Gastrocnemius medialis (tissue), 4 donors: ENCODE measurements around the gene OTUD7B. TPM values are rescaled to one million over a fixed set of nuclear protein-coding genes. Genes with fewer than 3 reads are reported as not detected.
"Not testable (repeated sequence)": the region's sequence is repeated elsewhere in the genome, so short reads cannot be mapped to it uniquely, and the experiment has no call there.

Source experiments
- ATAC-seq, 2 donors: fragments of 150-250 bp; one replicate each; pipeline ENCODE4 v1.9.1; 2016
- DNase-seq, 2 donors: peaks; one replicate each; pipeline ENCODE4 v3.0.0-alpha.2; 2019
- H3K27ac ChIP-seq, 4 donors: fragments of 200-600 bp; sonication (generic); 1 replicate in 1 of 4; 2 replicates in 3 of 4; pipeline ENCODE4 v1.5.1; 2016 to 2018; ENCODE audit warnings: mild to moderate bottlenecking in 2 of 4, moderate library complexity in 1 of 4
- H3K27me3 ChIP-seq, 3 donors: fragments of 200-600 bp; sonication (generic) in 2 of 3; 1 replicate in 1 of 3; 2 replicates in 2 of 3; pipeline versions ENCODE4 v1.5.1 to v1.6.0; 2016 to 2019; ENCODE audit warnings: mild to moderate bottlenecking in 1 of 3, moderate library complexity in 1 of 3
- H3K36me3 ChIP-seq, 2 donors: fragments of 200-600 bp; sonication (generic) in 1 of 2; one replicate each; pipeline ENCODE4 v1.5.1; 2017 to 2018
- H3K4me1 ChIP-seq, 2 donors: fragments of 200-600 bp; sonication (generic) in 1 of 2; one replicate each; pipeline ENCODE4 v1.5.1; 2016 to 2017; ENCODE audit warnings: mild to moderate bottlenecking in 2 of 2
- H3K4me3 ChIP-seq, 4 donors: fragments of 200-600 bp; sonication (generic) in 3 of 4; 1 replicate in 1 of 4; 2 replicates in 3 of 4; pipeline ENCODE4 v1.5.1; 2016 to 2019; ENCODE audit warnings: mild to moderate bottlenecking in 2 of 4
- H3K9me3 ChIP-seq, 3 donors: fragments of 200-600 bp; sonication (generic) in 2 of 3; 1 replicate in 1 of 3; 2 replicates in 2 of 3; pipeline ENCODE4 v1.5.1; 2016 to 2019
- CTCF ChIP-seq, 5 experiments: fragments of 450-650 bp in 3 of 5; fragments of 200-600 bp in 2 of 5; sonication (generic) in 2 of 5; IDR thresholded peaks in 4 of 5; conservative IDR thresholded peaks in 1 of 5; 1 replicate in 4 of 5; 2 replicates in 1 of 5; pipeline ENCODE4 v1.5.1; 2016 to 2019; ENCODE audit warnings: antibody characterized with exemption in 5 of 5, mild to moderate bottlenecking in 3 of 5, moderate library complexity in 3 of 5
- POLR2A ChIP-seq, 2 donors: fragments of 450-650 bp; IDR thresholded peaks; one replicate each; pipeline ENCODE4 v1.6.1; 2017; ENCODE audit warnings: antibody characterized with exemption in 2 of 2, mild to moderate bottlenecking in 2 of 2, moderate library complexity in 2 of 2
- in situ Hi-C, 4 donors: fragments of 200-750 bp; cut with MboI; loops; one replicate each; pipeline versions ENCODE4 v1.15.0 to v1.8.0; 2017; ENCODE audit warnings: low sequenced_read_pairs in 4 of 4
- intact Hi-C: fragments of 100-400 bp; cut with DNase I; formaldehyde crosslinking; loops from one replicate; pipeline ENCODE4 v1.15.1; 2023; ENCODE audit warnings: low total_unique reads
- total RNA-seq, 4 donors: library from RNA; depleted of rRNA; stranded (reverse); fragments of >200 nt; gene quantifications; one replicate each; pipeline versions ENCODE4 v1.1.0 to v1.2.3, GENCODE V29; 2016

The OTUD7B gene
- total RNA-seq: 10 to 100 TPM; 27.2 to 51.3 (median 43.6) TPM

GRCh38 chr1:150010393-150011115 lies at the start of gene OTUD7B:
TSS of gene OTUD7B (minus strand) at chr1:150010726. CDS start at chr1:149977510, 33,216 bp downstream.
- DNase-seq: peak; percentile 88 to 91
- peak within 1 kb of the TSS; percentile 93 to 100 (median 96) for H3K27ac ChIP-seq
- ATAC-seq: peak; percentile 81 to 83
- peak within 1 kb of the TSS; percentile 78 to 99 (median 88) for H3K4me3 ChIP-seq
- peaks cover 34 to 43% of the 10 kb centered on the region in 2 donors for H3K4me1 ChIP-seq
- H3K27me3 ChIP-seq: no peaks in the 10 kb centered on the region
- intact Hi-C loops (loop anchor here (5.0 kb wide), 1 partner anchor 57 kb away; the partner anchor contains the start of gene VPS45), in situ Hi-C loops (no loop called here)
- H3K36me3 ChIP-seq: no peaks in the 10 kb centered on the region
- H3K9me3 ChIP-seq: no peaks in the 10 kb centered on the region
- peak; percentile 88 to 90 for TF ChIP-seq POLR2A (IDR thresholded peaks at IDR 0.05)
- peak in 3 of 5 experiments; percentile 11 to 27 (median 25) for TF ChIP-seq CTCF (IDR thresholded peaks at IDR 0.05 in 4 of 5, conservative IDR thresholded peaks at IDR 0.05 in 1 of 5)

GRCh38 chr1:150060260-150060659 lies 49.7 kb upstream of the OTUD7B start:
- no peak overlapping the region for H3K27ac ChIP-seq
- intact Hi-C loops: no loop called here
- H3K4me3 ChIP-seq: no peak overlapping the region
- H3K9me3 ChIP-seq: no peaks in the 10 kb centered on the region
- TF ChIP-seq POLR2A (IDR thresholded peaks at IDR 0.05) (no peak), CTCF (IDR thresholded peaks at IDR 0.05 in 4 of 5, conservative IDR thresholded peaks at IDR 0.05 in 1 of 5) (no peak)
- ATAC-seq: no peak
- in situ Hi-C loops: no loop called here
- H3K27me3 ChIP-seq: no peaks in the 10 kb centered on the region
- no peak for DNase-seq
- H3K4me1 ChIP-seq: peaks cover 3 to 7% of the 10 kb centered on the region in 2 donors
- H3K36me3 ChIP-seq: no peaks in the 10 kb centered on the region

GRCh38 chr1:150056407-150056806 lies 45.9 kb upstream of the OTUD7B start:
- Histone ChIP-seq H3K36me3 (no peaks in the 10 kb centered on the region), H3K9me3 (no peaks in the 10 kb centered on the region), H3K4me3 (no peak overlapping the region), H3K4me1 (peaks cover 0 to 4% of the 10 kb centered on the region in 2 donors), H3K27ac (no peak overlapping the region), H3K27me3 (no peaks in the 10 kb centered on the region)
- ATAC-seq (no peak), DNase-seq (no peak)
- intact Hi-C loops: no loop called here
- in situ Hi-C loops: no loop called here
- TF ChIP-seq POLR2A (IDR thresholded peaks at IDR 0.05): no peak
- no peak for TF ChIP-seq CTCF (IDR thresholded peaks at IDR 0.05 in 4 of 5, conservative IDR thresholded peaks at IDR 0.05 in 1 of 5)

- H3K9me3 ChIP-seq, H3K27ac ChIP-seq, DNase-seq, intact Hi-C loops, H3K27me3 ChIP-seq, in situ Hi-C loops, ATAC-seq, H3K4me3 ChIP-seq, H3K36me3 ChIP-seq, H3K4me1 ChIP-seq: not testable (repeated sequence)
These were observed 45.0 kb upstream of the OTUD7B start for GRCh38 chr1:150055507-150055906.

- no peaks in the 10 kb centered on the region for H3K36me3 ChIP-seq
- no peak for ATAC-seq
- H3K9me3 ChIP-seq: no peaks in the 10 kb centered on the region
- no peak overlapping the region for H3K4me3 ChIP-seq
- DNase-seq: no peak
- in situ Hi-C loops (loop anchor here in 1 of 4 donors (5.0 kb wide), 1 partner anchor 92 kb away; no protein-coding TSS in a partner anchor), intact Hi-C loops (no loop called here)
- TF ChIP-seq POLR2A (IDR thresholded peaks at IDR 0.05) (no peak), CTCF (IDR thresholded peaks at IDR 0.05 in 4 of 5, conservative IDR thresholded peaks at IDR 0.05 in 1 of 5) (no peak)
- H3K27me3 ChIP-seq: no peaks in the 10 kb centered on the region
- H3K4me1 ChIP-seq: peaks cover 0 to 10% of the 10 kb centered on the region in 2 donors
- H3K27ac ChIP-seq: no peak overlapping the region
These were observed 43.4 kb upstream of the OTUD7B start for GRCh38 chr1:150053926-150054325.

- H3K27ac ChIP-seq, DNase-seq, H3K36me3 ChIP-seq, H3K27me3 ChIP-seq, intact Hi-C loops, H3K9me3 ChIP-seq, ATAC-seq, H3K4me3 ChIP-seq: not testable (repeated sequence)
- peaks cover 0 to 10% of the 10 kb centered on the region in 2 donors for H3K4me1 ChIP-seq
- in situ Hi-C loops: loop anchor here in 1 of 4 donors (5.0 kb wide), 1 partner anchor 90 kb away; no protein-coding TSS in a partner anchor
These were observed 41.4 kb upstream of the OTUD7B start for GRCh38 chr1:150051905-150052412.
